HG02970 (cell line): ENCODE data around the gene PRAME.
"Not testable (repeated sequence)": the region's sequence is repeated elsewhere in the genome, so short reads cannot be mapped to it uniquely, and the experiment has no call there.

Experiments
- ATAC-seq: cut with Tn5 transposase; IDR thresholded peaks from one replicate; pipeline ENCODE4 v1.9.1; 2021; ENCODE audit warnings: mild to moderate bottlenecking, moderate library complexity, moderate number of reproducible peaks; ENCODE audit not compliant: unreplicated experiment, low FRiP score

The PRAME gene

DNA sequence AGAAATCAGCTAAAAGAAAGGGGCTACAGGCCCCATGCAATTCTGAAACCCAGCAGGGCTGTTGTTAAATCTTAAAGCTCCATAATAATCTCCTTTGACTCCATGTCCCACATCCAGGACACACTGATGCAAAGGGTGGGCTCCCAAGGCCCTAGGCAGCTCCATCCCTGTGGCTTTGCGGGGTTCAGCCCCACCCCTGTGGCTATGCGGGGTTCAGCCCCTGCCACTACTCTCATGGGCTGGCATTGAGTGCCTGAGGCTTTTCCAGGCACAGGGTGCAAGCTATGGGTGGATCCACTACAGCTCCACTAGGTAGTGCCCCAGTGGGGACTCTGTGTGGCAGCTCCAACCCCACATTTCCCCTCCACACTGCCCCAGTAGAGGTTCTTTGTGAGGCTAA lies 30.3 kb downstream of the PRAME start:
- ATAC-seq, result no peak

DNA sequence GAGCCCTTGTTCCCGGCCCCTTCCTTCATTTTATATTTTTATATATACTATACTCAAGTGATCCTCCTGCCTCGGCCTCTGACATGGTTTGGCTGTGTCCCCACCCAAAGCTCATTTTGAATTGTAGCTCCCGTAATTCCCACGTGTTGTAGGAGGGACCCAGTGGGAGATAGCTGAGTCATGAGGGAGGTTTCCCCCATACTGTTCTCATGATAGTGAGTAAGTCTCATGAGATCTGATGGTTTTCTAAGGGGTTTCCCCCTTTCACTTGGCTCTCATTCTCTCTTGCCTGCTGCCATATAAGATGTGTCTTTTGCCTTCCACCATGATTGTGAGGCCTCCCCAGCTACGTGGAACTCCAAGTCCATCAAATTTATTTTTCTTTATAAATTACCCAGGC lies 31.8 kb downstream of the PRAME start:
- ATAC-seq, result no peak

DNA sequence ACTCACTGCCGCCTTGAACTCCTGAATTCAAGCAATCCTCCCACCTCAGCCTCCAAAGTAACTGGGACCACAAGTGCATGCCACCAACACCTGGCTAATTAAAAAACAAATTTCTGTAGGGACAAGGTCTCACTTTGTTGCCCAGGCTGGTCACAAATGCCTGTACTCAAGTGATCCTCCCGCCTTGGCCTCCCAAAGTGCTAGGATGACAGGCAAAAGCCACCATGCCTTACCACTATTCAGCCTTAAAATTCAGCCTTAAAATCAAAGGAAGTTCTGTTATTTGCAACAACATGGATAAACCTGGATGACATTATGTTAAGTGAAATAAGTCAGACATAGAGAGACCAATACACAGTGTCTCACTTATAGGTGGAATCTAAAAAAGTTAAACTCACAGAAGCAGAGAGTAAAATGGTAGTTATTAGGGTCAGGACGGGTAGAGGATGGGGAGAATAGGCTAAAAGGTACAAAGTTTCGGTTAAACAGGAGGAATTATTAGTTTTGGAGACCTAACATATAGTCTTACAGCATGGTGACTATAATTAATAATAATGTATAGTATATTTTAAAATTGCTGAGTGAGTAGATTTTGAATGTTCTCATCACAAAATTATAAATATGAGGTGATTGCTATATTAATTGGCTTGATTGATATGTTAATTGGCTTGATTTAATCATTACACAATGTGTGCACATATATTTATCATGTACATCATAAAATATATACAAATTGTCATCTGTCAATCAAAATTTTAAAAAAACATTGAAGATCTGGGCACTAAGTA lies 32.7 kb downstream of the PRAME start:
- no peak for ATAC-seq

DNA sequence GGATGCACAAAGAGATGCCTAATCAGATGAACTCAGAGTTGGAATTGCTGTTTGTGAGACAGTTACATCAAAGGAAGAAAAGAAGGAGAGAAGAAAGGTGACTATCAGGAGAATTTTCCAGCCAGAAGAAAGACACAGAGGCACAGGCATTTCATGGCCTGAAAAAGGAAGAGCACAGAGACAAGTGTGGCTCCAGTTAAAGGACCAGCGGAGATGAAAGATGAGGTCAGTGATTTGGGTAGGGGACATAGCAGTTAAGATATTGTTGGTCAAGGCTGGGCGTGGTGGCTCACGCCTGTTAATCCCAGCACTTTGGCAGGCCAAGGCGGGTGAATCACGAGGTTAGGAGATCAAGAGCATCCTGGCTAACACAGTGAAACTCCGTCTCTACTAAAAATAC lies 35.6 kb downstream of the PRAME start:
- ATAC-seq, result no peak

DNA sequence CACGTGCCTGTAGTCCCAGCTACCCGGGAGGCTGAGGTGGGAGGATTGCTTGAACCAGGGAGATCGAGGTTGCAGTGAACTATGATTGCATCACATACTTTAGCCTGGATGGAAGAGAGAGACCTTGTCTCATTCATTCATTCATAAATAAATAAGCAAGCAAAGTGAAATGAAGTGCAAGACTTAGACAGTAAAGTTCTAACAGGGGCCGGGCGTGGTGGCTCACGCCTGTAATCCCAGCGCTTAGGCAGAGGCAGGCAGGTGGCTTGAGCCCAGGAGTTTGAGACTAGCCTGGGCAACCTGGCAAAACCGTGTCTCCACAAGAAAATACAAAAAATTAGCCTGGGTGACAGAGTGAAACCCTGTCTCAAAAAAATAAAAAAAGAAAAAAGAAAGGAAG lies 37.4 kb downstream of the PRAME start:
- ATAC-seq, result no peak

DNA sequence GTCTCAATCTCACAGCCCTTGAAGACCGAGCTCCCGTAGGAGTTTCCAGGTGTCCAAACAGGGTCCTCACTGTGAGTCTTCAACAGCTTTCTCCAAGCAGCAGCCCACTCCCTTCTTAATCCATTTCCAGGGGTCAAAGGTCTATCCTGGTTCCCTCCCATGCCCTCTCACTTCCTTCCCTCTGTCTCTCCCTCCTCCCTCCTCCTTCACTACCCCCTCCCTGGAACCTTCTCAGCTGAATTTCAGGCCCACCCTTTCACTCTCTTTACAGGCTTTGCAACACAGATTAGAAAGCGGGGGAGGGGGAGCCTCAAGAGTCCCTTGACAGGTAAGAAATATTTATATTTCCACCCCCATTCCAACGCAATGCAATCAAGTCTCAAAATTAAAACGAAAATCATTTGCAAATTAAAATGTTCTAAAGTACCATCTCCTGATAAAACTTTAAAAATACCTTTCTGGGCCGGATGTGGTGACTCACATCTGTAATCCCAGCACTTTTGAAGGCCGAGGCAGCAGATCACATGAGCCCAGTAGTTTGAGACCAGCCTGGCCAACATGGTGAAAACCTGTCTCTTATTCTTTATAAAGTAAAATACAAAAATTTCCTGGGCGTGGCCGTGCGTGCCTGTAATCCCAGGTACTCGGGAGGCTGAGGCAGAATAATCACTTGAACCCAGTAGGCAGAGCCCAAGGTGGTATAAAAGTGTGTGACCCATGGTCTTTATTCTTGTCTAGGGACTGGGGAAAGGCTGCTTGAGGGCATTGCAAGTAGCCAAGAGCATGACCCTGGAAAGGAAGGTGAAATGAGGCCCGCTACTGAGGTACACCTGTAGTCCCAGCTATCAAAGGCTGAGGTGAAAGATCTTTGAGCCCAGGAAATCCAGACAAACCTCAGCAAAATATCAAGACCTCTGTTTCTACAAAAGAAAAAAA lies 38.1 kb downstream of the PRAME start:
- ATAC-seq, result no peak

DNA sequence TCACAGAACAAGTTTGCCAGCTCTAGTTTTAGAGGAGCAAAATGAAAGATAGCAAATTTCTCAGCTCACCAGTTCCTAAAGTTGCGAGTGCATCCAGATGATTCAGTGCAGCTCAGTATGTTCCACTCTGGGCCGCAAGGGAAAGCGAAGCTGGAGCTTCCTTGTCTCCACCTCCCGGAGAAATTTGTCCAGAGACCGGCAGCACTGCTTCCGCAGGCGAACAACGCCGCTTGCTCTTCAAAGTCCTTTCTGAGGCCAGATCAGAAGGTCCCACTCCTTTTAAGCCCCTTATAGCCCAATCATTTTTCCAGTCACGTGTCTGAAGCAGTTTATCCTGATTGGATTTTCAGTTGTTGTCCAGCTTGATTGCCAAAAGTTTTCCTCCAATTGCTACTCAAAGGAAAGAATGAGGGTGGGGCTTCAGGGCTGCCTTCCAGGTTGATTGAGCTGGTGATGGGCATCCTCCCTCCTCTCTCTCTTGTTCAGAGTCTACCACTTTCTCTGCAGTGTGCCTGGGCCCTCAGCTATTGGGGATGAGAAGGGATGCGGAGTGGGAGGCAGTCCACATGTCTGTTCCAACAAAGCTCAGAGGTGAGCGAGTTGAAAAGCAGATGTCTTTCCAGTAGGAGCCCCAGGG lies 38.9 kb downstream of the PRAME start, which contains the start of gene ZNF280A:
ZNF280A (minus strand) TSS at position 251 of the 637 bp plus-strand sequence. CDS start 4,640 bp downstream, outside the sequence.
- ATAC-seq, result no peak

DNA sequence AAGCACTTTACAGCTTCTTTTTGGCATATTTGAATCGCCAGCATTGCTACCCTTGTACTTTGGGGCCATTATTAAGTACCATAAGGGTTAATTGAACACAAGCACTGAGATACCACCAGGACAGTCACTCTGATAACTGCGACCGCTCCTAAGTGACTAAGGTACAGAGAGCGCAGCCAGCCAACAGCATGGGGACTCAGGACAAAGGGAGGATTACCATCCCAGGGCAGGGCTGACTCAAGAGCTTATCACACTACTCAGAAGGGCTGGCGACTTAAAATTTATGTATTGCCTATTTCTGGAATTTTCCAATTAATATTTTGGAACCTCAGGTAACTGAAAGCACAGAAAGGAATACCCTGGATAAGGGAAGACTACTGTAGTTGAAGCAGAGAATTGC lies 39.5 kb downstream of the PRAME start:
- no peak for ATAC-seq

DNA sequence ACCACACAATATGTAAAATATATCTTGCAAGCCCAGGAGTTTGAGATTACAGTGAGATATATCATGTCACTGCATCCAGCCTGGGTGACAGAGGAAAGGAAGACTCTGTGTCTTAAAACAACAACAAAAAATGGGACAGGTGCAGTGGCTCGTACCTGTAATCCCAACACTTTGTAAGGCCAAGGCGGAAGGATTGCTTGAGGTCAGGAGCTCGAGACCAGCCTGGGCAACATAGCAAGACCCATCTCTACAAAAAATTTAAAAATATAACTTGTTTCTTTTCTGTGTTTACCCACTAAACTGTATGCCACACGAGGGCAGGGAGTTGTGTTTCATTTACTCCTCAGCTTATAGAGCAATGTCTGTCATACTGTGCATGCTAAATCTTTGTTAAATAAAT lies 42.1 kb downstream of the PRAME start:
- ATAC-seq, result no peak

DNA sequence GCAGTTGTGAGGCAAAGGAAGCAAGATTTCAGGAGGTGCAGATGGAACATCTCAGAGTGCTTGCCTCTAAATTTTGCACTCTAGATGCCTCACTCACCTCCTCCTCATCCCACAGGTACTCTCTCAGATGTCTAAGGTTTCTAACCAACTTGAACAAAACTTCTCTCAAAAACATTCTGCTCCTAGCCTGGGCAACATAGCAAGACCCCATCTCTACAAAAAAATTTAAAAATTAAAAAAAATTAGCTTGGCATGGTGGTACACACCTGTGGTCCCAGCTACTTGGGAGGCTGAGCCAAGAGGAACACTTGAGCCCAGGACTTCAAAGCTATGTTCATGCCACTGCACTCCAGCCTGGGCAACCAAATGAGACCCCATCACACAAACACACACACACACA lies 43.2 kb downstream of the PRAME start:
- no peak for ATAC-seq

DNA sequence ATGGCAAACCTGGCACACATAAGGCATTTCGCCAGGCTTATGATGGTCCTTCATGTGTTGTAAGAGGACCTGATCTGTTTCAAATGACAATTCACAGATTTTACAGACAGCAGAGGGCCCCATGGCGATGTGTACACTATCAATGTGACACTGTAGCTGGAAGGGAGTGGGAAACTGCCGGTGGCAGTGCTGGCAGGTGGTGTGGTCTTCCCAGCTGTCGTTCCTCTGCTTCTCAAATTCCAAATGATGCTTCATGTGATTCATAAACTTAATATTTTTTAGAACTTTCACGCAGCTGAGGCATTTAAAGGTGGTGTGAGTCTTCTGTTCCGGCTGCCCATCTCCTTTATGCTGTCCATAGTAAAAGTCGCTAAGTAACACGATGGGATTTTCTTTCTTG lies 44.6 kb downstream of the PRAME start:
- ATAC-seq, result not testable (repeated sequence)

DNA sequence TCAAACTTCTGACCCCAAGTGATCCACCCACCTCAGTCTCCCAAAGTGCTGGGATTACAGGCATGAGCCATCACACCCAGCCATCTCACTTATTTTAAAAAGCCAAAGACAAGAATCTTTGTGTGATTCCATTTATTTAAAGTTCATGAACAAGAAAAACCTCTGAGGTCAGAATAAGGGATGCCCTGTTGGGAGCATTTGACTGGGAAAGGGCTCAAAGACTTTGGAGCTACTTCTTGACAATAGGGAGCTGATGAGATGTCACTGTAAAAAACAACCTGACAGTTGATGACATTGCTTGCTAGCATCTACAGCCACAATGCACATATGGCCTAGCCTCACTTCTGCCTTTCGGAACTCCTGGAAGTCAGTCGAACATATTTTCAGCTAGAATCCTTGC lies 45.4 kb downstream of the PRAME start:
- no peak for ATAC-seq

DNA sequence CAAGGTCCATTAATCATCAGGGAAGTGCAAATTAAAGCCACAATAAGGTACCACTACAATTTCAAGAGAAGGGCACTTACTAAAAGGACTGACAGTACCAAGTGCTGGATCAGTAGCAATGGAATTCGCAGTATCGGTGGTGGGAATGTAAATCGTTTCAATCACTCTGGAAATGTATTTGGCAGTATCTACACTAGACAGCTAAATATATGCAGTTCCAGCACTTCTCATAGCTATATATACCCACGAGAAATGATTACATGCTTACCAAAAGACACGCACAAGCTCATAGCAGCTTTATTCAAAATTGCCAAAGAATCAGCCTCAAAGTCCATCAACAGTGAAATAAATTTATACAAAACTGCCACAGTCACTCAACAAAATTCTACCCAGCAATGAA lies 46.1 kb downstream of the PRAME start:
- ATAC-seq, result no peak

DNA sequence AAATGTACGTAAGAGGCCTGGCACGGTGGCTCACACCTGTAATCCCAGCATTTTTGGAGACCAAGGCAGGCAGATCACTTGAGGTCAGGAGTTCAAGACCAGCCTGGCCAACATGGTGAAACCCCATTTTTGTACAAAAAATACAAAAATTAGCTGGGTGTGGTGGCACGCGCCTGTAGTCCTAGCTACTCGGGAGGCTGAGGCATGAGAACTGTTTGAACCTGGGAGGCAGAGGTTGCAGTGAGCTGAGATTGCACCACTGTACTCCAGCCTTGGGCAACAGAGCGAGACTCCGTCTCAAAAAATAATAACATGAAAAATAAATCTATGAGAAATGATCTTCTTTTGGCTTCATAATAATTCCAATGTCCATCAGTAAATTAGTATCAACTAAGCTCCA lies 48.2 kb downstream of the PRAME start:
- not testable (repeated sequence) for ATAC-seq

DNA sequence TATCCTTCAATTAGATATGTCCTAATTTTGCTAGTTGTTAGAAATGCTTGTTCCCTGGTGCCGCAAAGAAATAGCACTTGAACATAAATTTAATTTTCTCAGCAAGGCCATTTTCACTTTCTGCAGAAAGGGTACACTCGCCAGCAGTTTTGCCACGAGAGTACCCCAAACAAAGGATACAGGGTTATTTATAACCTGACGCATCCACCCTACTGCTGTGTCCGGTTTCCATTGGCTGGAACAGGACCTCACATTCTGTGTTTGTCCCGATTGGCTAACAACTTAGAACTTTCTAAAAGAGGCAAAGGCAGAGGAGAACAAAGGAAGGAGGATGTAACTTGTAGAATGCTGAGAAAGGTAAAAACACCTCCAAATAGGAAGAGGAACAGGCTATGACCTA lies 49.2 kb downstream of the PRAME start:
- ATAC-seq, result not testable (repeated sequence)

DNA sequence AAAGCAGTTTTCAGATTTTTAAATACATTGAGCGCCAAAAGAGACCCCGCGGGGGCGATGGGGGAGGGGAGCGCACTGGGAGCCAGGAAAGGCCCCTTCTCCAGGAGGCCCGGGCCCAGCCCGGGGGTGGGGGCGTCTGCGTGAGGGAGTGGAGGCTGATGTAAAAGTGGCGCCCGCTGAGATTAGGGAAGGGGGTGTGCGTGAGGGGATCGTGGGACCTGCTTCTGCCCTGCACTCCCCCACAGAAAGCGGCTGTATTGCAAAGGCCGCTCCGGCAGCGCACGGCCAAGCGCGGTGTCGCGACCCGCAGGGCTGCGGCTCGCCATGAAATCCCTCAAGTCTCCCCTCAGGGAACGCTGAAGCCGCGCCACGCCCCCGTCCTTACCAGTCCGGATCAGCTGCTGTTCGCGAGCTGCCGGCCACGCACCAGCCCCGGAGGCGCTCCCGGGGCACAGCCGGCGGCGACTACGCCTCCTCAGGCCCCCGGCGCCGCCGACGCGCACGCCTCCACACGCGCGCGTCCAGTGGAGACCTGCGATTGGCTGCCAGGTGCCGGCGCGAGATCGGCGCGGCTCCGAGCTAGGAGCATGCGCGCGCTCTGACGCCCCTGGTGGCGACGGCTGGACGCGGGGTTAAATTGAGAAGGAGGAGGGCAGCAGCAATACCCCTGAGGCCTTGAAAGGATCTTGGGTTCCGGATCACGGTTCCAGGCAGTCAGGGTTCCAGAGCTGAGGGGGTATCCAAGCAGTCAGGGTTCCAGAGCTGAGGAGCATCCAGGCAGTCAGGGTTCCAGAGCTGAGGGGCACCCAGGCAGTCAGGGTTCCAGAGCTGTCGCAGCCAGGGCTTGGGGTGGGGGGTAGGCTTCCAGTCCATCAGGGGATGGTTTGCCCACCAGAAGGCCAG lies 50.5 kb downstream of the PRAME start, which contains the start of gene ZNF280B:
ZNF280B (minus strand) TSS at position 469 of the 903 bp plus-strand sequence. CDS start 19,344 bp downstream, outside the sequence.
- ATAC-seq, result peak; percentile 75

DNA sequence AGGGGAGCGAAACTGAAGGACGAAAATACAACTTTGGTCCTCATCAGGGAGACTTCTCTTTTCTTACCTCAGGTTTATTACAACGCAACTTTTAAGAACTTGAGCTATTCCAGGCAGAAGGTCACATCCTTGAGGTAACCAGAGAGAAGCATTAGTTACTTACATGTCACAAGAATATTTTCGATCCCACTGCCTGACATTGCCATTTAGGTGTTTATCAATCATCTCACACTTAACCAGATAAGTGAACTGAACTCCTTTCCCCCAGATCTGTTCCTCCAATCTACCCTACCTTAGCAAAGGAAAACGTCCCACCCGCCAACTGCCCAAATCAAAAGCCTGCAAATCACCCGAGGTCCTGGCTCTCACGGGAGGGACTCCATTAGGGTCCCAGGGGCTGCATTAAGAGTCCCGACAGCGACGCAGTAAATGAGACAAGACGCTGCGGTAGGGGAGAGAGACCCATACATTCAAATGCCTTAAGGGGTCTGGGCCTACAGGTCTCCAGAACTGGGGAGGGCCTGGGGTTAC lies 51.3 kb downstream of the PRAME start:
- no peak for ATAC-seq

DNA sequence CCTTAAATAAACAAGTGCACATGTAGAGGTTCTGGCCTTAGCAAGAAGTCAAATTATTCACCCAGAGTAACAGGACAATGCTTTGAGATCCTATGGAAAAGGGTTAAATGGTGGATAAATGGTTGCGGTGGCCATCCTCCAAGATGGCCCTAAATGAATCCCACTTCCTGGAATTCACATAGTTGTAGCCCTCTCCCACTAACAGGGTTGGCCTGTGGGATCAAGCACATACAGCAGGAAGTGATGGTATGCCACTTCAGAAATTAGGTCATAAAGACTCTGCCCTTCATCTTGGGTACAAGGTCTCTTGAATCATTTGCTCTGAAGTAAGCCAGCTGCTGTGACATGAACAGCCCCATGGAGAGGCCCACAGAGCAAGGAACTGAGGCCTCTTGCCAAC lies 52.3 kb downstream of the PRAME start:
- ATAC-seq, result no peak

DNA sequence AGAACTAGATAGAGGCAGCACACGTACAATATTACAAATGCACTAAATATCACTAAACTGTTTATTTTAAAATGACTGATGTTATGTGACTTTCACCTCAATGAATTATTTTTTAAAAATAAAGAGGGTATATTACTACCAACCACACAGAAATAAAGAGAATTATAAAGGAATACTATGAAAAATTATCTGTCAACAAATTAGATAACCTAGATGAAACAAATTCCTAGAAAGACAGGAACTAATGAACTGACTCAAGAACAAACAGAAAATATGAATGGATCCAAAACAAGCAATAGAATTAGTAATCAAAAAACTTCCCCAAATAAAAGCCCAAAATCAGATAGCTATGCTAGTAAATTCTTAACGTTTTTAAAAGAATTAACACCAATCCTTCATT lies 60.8 kb downstream of the PRAME start:
- ATAC-seq, result no peak
